ENCODE measurements around the gene USP32. TPM values are rescaled to one million over a fixed set of nuclear protein-coding genes. Genes with fewer than 3 reads are reported as not detected.

The USP32 gene
- total RNA-seq, 4 donors from 2014 or later: 65.1 to 80.1 (median 77.2) TPM

DNA sequence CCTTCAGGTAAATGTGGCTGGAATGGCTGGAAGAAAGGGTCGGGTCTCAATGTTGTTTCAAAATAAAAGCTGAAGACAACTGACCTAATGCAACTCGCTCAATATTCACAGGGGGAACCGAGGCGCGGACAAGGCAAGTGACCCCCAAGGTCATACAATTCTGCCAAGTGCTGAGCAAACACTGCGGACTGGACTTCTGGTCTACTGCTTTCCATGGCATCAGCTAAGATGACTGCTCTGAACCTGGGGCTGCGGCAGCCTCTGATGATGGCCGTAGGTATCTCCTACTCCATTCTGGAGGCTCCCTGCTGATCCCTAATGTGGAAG, 220.2 kb downstream of the USP32 start:
- TF ChIP-seq CTCF (IDR thresholded peaks at IDR 0.05; ENCODE audit: low read depth): no peak

DNA sequence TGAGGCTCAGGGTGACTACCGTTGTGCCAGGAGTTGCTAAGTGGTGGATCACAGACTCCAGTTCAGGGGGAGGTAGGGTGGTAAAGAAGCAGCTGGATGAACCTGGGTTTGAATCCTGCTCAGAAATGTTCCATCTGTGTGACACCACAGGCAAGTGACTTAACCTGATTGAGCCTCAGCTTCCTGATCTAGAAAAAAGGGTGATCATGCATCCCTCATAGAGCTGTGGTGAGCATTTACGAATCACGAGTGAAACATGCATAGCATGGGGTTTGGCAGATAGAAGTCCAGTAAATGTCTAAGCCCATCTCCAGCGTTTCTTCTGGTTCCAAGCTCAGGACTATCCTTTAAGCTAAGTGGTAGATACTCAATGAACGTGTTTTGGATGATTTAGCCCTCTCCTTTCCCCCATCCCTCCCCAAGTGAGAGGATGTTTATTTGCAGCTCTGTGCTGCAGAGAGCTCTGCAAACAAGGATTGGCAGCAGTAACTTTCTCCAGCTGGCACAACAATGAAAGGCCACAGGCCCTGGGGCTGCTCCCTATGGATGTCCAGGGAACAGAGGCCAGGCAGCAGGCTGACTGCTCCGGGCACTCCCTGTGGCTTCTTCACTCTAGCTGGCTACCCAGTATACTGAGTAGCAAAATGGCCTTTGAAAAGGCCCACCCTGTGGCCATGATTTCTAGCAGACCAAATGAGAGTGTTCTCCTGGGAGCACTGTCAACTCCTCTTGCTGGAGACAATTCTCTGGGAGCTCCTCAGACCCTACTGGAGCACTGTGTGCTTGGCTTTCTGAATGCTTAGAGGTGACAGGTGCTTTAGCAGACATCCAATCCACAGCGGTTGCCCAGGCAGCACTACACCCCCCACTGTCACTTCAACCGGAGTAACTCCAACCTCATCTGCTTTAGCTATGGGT, 220.8 kb downstream of the USP32 start:
- no peak for TF ChIP-seq CTCF (IDR thresholded peaks at IDR 0.05; ENCODE audit: low read depth)

DNA sequence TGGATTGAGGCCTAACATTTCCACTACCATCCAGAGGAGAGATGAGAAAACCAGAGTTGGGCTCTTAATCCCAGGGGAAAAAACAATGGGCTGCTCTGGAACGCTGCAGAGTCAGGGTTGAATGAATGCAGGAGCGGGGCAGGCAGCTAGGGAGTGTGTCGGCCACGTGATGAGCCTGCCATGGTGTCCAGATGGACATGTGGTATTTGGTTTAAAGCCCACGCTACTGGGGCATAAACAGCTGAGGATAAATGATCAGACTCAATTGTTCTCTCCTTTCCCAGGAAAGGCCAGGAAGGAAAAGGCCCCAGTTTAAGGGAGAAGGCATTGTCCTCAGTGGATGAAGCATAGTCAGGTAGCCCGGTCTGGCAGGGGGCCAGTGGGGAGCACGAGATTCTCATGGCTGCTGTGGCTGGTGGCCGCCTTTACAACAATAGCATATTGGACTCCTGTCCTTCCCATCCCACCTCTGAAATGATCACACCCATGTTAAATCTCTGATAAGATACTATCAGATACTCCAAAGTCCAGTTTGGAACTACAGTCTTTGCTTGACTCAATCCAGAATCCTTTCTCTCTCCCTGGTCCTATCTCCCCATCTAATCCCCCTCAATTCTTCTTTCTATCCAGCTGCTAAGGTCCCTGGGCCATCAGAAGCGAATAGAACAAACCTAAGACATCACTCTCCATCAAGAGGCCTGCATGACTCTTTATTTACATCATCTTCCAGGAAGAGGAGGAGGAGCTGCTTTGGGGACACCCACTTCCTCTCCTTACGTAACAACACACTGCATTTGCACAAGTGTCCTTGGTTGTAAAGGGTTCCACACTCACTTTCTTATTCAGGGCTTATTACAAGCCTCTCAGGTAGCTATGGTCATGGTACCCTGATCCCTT, 221.8 kb downstream of the USP32 start:
- no peak for TF ChIP-seq CTCF (IDR thresholded peaks at IDR 0.05; ENCODE audit: low read depth)

DNA sequence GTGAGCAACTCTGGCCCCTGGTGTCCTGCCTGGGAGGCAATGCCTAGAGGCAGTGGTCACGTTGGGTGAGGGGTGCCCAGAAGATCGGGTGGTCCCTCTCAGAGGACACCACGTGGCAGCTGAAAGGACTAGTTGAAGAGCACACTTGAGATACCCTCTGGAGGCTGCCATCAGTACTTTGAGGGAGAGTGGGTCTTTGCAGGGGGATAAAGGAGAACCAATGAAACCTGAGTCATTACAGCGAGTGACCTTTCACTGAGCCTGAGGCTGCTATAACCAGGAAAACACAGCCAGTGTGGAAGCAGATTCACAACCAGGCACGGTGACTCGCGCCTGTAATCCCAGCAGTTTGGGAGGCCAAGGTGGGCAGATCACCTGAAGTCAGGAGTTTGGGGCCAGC, 223.3 kb downstream of the USP32 start:
- TF ChIP-seq CTCF (IDR thresholded peaks at IDR 0.05; ENCODE audit: low read depth): no peak

GRCh38 chr17:60167065-60167741, 224.7 kb downstream of the USP32 start:
- no peak for TF ChIP-seq CTCF (IDR thresholded peaks at IDR 0.05; ENCODE audit: low read depth)

DNA sequence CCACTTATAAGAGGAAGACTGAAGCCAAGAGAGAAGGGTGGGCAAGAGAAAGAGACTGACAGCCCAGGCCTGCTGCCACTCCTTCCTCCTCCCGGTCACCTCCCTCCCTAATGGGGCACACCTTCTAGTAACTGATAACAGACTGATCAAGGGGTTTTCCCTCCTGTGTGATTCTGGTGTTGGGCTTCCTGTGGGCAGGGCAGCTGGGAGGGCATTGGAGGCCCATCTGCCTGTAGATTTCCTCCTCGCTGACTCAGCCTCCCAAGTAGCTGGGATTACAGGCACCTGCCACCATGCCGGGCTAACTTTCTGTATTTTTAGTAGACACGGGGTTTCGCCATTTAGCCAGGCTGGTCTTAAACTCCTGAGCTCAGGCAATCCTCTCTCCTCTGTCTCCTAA, 226.0 kb downstream of the USP32 start:
- TF ChIP-seq CTCF (IDR thresholded peaks at IDR 0.05; ENCODE audit: low read depth): no peak
